GM19468 (cell line): ENCODE measurements around the gene GCSAM.
A peak's percentile ranks its signal among the peaks of the same experiment; 100 is the strongest.

Experiments used
- ATAC-seq: cut with Tn5 transposase; IDR thresholded peaks from one replicate; pipeline ENCODE4 v1.9.1; 2021; ENCODE audit warnings: mild to moderate bottlenecking, moderate library complexity, moderate number of reproducible peaks; ENCODE audit not compliant: unreplicated experiment; ENCODE audit errors: extremely low read depth

GCSAM gene

GRCh38 chr3:112111785-112112402 lies 21.2 kb downstream of the GCSAM start:
- ATAC-seq = peak; percentile 38

GRCh38 chr3:112109322-112109721 lies 23.7 kb downstream of the GCSAM start:
- ATAC-seq = no peak

- ATAC-seq = no peak
Observed at GRCh38 chr3:112104774-112105173, 28.3 kb downstream of the GCSAM start.

- ATAC-seq = no peak
Observed at GRCh38 chr3:112101916-112102315, 31.1 kb downstream of the GCSAM start.

GRCh38 chr3:112097378-112097777 lies 35.7 kb downstream of the GCSAM start:
- no peak for ATAC-seq

GRCh38 chr3:112096176-112096575 lies 36.9 kb downstream of the GCSAM start:
- ATAC-seq = no peak

GRCh38 chr3:112095731-112096130 lies 37.3 kb downstream of the GCSAM start:
- no peak for ATAC-seq

GRCh38 chr3:112093180-112093522 lies 39.9 kb downstream of the GCSAM start:
- no peak for ATAC-seq

GRCh38 chr3:112092496-112093179 lies 40.4 kb downstream of the GCSAM start:
- no peak for ATAC-seq

GRCh38 chr3:112090887-112091586 lies 42.0 kb downstream of the GCSAM start:
- no peak for ATAC-seq

GRCh38 chr3:112089956-112090886 lies 42.8 kb downstream of the GCSAM start:
- ATAC-seq = no peak

GRCh38 chr3:112088944-112089343 lies 44.1 kb downstream of the GCSAM start:
- ATAC-seq = no peak

GRCh38 chr3:112087746-112088145 lies 45.3 kb downstream of the GCSAM start:
- no peak for ATAC-seq

- ATAC-seq = no peak
Observed at GRCh38 chr3:112086875-112087524, 46.0 kb downstream of the GCSAM start.

GRCh38 chr3:112086076-112086854 lies 46.8 kb downstream of the GCSAM start, which contains the start of gene C3orf52:
TSS of gene C3orf52 (plus strand) at chr3:112086389. CDS start at chr3:112086408, 19 bp downstream.
- ATAC-seq = no peak

- ATAC-seq = no peak
Observed at GRCh38 chr3:112085735-112086075, 47.3 kb downstream of the GCSAM start.

- ATAC-seq = no peak
Observed at GRCh38 chr3:112084980-112085705, 47.9 kb downstream of the GCSAM start.

- ATAC-seq = no peak
Observed at GRCh38 chr3:112083239-112083638, 49.8 kb downstream of the GCSAM start.
